Heart left ventricle (tissue), 16 donors: Measurements from ENCODE around the gene SLC25A26. TPM values are rescaled to one million over a fixed set of nuclear protein-coding genes. Genes with fewer than 3 reads are reported as not detected.

Source experiments
- ATAC-seq, 4 donors: fragments of 200-7000 bp; cut with Tn5 transposase; one replicate each; pipeline ENCODE4 v1.9.1; 2020 to 2022; ENCODE audit warnings: moderate library complexity in 4 of 4, mild to moderate bottlenecking in 3 of 4, moderate number of reproducible peaks in 1 of 4
- DNase-seq, 5 donors: peaks; one replicate each; pipeline ENCODE4 v3.0.0-alpha.2; 2020
- H3K27ac ChIP-seq, 12 donors: fragments of 200-600 bp; sonication (generic) in 4 of 12; one replicate each; pipeline versions ENCODE4 v1.5.0 to v1.8.0; 2016 to 2022; ENCODE audit warnings: mild to moderate bottlenecking in 2 of 12
- H3K27me3 ChIP-seq, 9 donors: fragments of 200-600 bp; sonication (generic) in 2 of 9; one replicate each; pipeline versions ENCODE4 v1.5.1 to v1.8.0; 2016 to 2022; ENCODE audit warnings: mild to moderate bottlenecking in 3 of 9
- H3K36me3 ChIP-seq, 9 donors: fragments of 200-600 bp; sonication (generic) in 2 of 9; one replicate each; pipeline versions ENCODE4 v1.5.0 to v1.8.0; 2018 to 2022; ENCODE audit warnings: mild to moderate bottlenecking in 2 of 9
- H3K4me1 ChIP-seq, 12 donors: fragments of 200-600 bp; sonication (generic) in 4 of 12; one replicate each; pipeline versions ENCODE4 v1.5.0 to v1.8.0; 2016 to 2022; ENCODE audit warnings: mild to moderate bottlenecking in 3 of 12
- H3K4me3 ChIP-seq, 12 donors: fragments of 200-600 bp; sonication (generic) in 4 of 12; one replicate each; pipeline versions ENCODE4 v1.5.0 to v1.8.0; 2017 to 2022; ENCODE audit warnings: mild to moderate bottlenecking in 9 of 12, moderate library complexity in 4 of 12
- H3K9me3 ChIP-seq, 12 donors: fragments of 200-600 bp; sonication (generic) in 4 of 12; one replicate each; pipeline versions ENCODE4 v1.5.0 to v1.8.0; 2016 to 2022; ENCODE audit warnings: mild to moderate bottlenecking in 1 of 12
- CTCF ChIP-seq, 12 donors: fragments of 200-600 bp; sonication (generic) in 4 of 12; IDR thresholded peaks; one replicate each; pipeline versions ENCODE4 v1.5.0 to v1.8.0; 2018 to 2022; ENCODE audit warnings: antibody characterized with exemption in 12 of 12, mild to moderate bottlenecking in 5 of 12
- POLR2A ChIP-seq, 2 donors: fragments of 450-650 bp; IDR thresholded peaks; one replicate each; pipeline ENCODE4 v1.6.1; 2017; ENCODE audit warnings: antibody characterized with exemption in 2 of 2, mild to moderate bottlenecking in 2 of 2, moderate library complexity in 2 of 2
- WGBS, 4 donors: extraction: QIAGEN DNeasy Blood & Tissue Kit in 2 of 4; methylation state at CpG; one replicate each; pipeline versions ENCODE4 v1.1.5 to v1.1.7; 2013 to 2018; 5-methylcytosine and 5-hydroxymethylcytosine counted together
- intact Hi-C, 10 donors: fragments of 100-400 bp; cut with DNase I; formaldehyde crosslinking; loops; one replicate each; pipeline versions ENCODE4 v1.11.1 to v1.14.2; 2022
- polyA plus RNA-seq, 2 donors: library from polyadenylated mRNA; stranded (reverse); fragments of 200-250 nt; gene quantifications; one replicate each; pipeline ENCODE4 v1.2.3, GENCODE V29; 2013
- total RNA-seq, 9 donors: library from RNA; depleted of rRNA in 2 of 9; stranded (reverse); fragments of >200 nt in 2 of 9; fragmentation: NEBNext Ultra II Directional in 3 of 9; extraction: Animal tissue kit (Norgen Biotek cat#: 25700) in 3 of 9; gene quantifications; one replicate each; pipeline versions ENCODE4 v1.1.0 to v1.2.4, GENCODE V29; 2016 to 2023
- donor health status: ischemic (EF 13 %, LVEDD 7.1; RV severe dilation, severe dysfunction).
- donor health status: healthy with polysubstance abuse.
- donor health status: DM: no; HTN: yes; CAD: no.
- donor health status: DM: no; HTN: no; CAD: no.
- donor health status: ischemic (EF 25% LVEDD 6.9; RV normal size, moderate dysfunction).
- donor health status: ischemic (EF 25% LVEDD 5.7; RV mildly dilated, moderate dysfunction).
- donor health status: healthy.
- donor health status: DM: yes; HTN: yes; CAD: no.
- donor health status: ischemic (EF 35%, LVEDD 5.7; RV mildly dilated, moderate dysfunction).
- donor health status: nonischemic (EF 11% LVEDD 7.7; RV severe dilation, severe dysfunction).
- donor health status: DM: yes; HTN: yes; CAD: no.
- donor health status: PGD.
- donor health status: ischemic (EF 29% LVEDD 5.4; RV normal size, mild dysfunction).
- donor health status: nonischemic (EF 23%, LVEDD 6.1; RV moderate dilation, normal function).

SLC25A26 gene
- total and polyA plus RNA-seq, 11 donors, result 20.0 to 42.2 (median 25.4) TPM

GRCh38 chr3:66268864-66269263 is 48.1 kb downstream of the SLC25A26 start:
- no peak overlapping the region for H3K27ac ChIP-seq
- intact Hi-C loops, result no loop called here
- H3K4me3 ChIP-seq, result no peak overlapping the region
- no peaks in the 10 kb centered on the region for H3K27me3 ChIP-seq
- TF ChIP-seq POLR2A (IDR thresholded peaks at IDR 0.05) (no peak), CTCF (IDR thresholded peaks at IDR 0.05) (no peak)
- peaks cover 0 to 11% (median 0%) of the 10 kb centered on the region in 12 donors for H3K4me1 ChIP-seq
- H3K36me3 ChIP-seq, result peaks cover 0 to 12% (median 0%) of the 10 kb centered on the region in 9 donors
- H3K9me3 ChIP-seq, result no peaks in the 10 kb centered on the region
- DNase-seq, result no peak
- no peak for ATAC-seq
- 92 to 94% (median 93%) methylated on average over 4 of the region's 4 CpGs for WGBS, 4 donors

GRCh38 chr3:66269411-66269810 is 48.6 kb downstream of the SLC25A26 start:
- TF ChIP-seq CTCF (IDR thresholded peaks at IDR 0.05), result no peak
- TF ChIP-seq POLR2A (IDR thresholded peaks at IDR 0.05), result no peak

GRCh38 chr3:66270288-66270687 is 49.5 kb downstream of the SLC25A26 start:
- WGBS, 4 donors, result 66 to 87% (median 76%) methylated on average over 1 of the region's 1 CpG
- no peaks in the 10 kb centered on the region for H3K36me3 ChIP-seq
- intact Hi-C loops, result loop anchor here in 5 of 10 donors (10.0 kb wide), 2 partner anchors 215 to 235 kb away; partner anchors contain the start of gene LRIG1 (in 4 of the 5)
- no peak overlapping the region for H3K4me3 ChIP-seq
- no peak overlapping the region for H3K27ac ChIP-seq
- H3K4me1 ChIP-seq, result peaks cover 0 to 11% (median 0%) of the 10 kb centered on the region in 12 donors
- TF ChIP-seq CTCF (IDR thresholded peaks at IDR 0.05) (no peak), POLR2A (IDR thresholded peaks at IDR 0.05) (no peak)
- no peak for ATAC-seq
- H3K27me3 ChIP-seq, result no peaks in the 10 kb centered on the region
- no peaks in the 10 kb centered on the region for H3K9me3 ChIP-seq
- no peak for DNase-seq

More at GRCh38 chr3:66269411-66269810, 48.6 kb downstream of the SLC25A26 start:
- 85 to 94% (median 88%) methylated on average over 1 of the region's 1 CpG for WGBS, 4 donors
- no peak for ATAC-seq
- H3K27ac ChIP-seq, result no peak overlapping the region
- peaks cover 0 to 11% (median 0%) of the 10 kb centered on the region in 12 donors for H3K4me1 ChIP-seq
- DNase-seq, result no peak
- intact Hi-C loops, result no loop called here
- no peak overlapping the region for H3K4me3 ChIP-seq
- no peaks in the 10 kb centered on the region for H3K27me3 ChIP-seq
- H3K36me3 ChIP-seq, result peaks cover 0 to 7% (median 0%) of the 10 kb centered on the region in 9 donors
- no peaks in the 10 kb centered on the region for H3K9me3 ChIP-seq

- TF ChIP-seq POLR2A (IDR thresholded peaks at IDR 0.05) (no peak), CTCF (IDR thresholded peaks at IDR 0.05) (no peak)
- intact Hi-C loops, result loop anchor here in 5 of 10 donors (10.0 kb wide), 2 partner anchors 214 to 234 kb away; partner anchors contain the start of gene LRIG1 (in 4 of the 5)
- no peaks in the 10 kb centered on the region for H3K36me3 ChIP-seq
- no peaks in the 10 kb centered on the region for H3K27me3 ChIP-seq
- H3K27ac ChIP-seq, result no peak overlapping the region
- ATAC-seq (no peak), DNase-seq (no peak)
- peaks cover 0 to 11% (median 0%) of the 10 kb centered on the region in 12 donors for H3K4me1 ChIP-seq
- H3K9me3 ChIP-seq, result no peaks in the 10 kb centered on the region
- WGBS, 4 donors, result 80 to 97% (median 92%) methylated on average over 2 of the region's 2 CpGs
- H3K4me3 ChIP-seq, result no peak overlapping the region
Observed at GRCh38 chr3:66270701-66271100, 49.9 kb downstream of the SLC25A26 start.
